GM04504 (cell line): ENCODE results near the gene VAMP1.
A peak's percentile ranks its signal among the peaks of the same experiment; 100 is the strongest.
"Not testable (repeated sequence)": the region's sequence is repeated elsewhere in the genome, so short reads cannot be mapped to it uniquely, and the experiment has no call there.

ENCODE experiments used
- DNase-seq: peaks from one replicate; pipeline ENCODE4 v3.0.0-alpha.2; 2012; ENCODE audit warnings: low read depth

VAMP1 gene

GRCh38 chr12:6451348-6452244, 18.9 kb downstream of the VAMP1 start, which contains the start of gene TAPBPL:
TAPBPL (plus strand) TSS chr12:6452042; CDS start chr12:6452249, 207 bp downstream.
- DNase-seq: peak; percentile 69

- no peak for DNase-seq
Measured at GRCh38 chr12:6450869-6451347, 19.6 kb downstream of the VAMP1 start.

GRCh38 chr12:6450091-6450868, 20.2 kb downstream of the VAMP1 start:
- no peak for DNase-seq

GRCh38 chr12:6444704-6445688, 25.5 kb downstream of the VAMP1 start, which contains the start of gene CD27:
CD27 (plus strand) TSS chr12:6444955; CDS start chr12:6445096, 141 bp downstream.
- DNase-seq: no peak

- no peak for DNase-seq
Measured at GRCh38 chr12:6444031-6444430, 26.4 kb downstream of the VAMP1 start.

GRCh38 chr12:6443361-6443983, 27.0 kb downstream of the VAMP1 start:
- no peak for DNase-seq

- no peak for DNase-seq
Measured at GRCh38 chr12:6442836-6443235, 27.6 kb downstream of the VAMP1 start.

- DNase-seq: no peak
Measured at GRCh38 chr12:6440391-6440790, 30.1 kb downstream of the VAMP1 start.

DNA sequence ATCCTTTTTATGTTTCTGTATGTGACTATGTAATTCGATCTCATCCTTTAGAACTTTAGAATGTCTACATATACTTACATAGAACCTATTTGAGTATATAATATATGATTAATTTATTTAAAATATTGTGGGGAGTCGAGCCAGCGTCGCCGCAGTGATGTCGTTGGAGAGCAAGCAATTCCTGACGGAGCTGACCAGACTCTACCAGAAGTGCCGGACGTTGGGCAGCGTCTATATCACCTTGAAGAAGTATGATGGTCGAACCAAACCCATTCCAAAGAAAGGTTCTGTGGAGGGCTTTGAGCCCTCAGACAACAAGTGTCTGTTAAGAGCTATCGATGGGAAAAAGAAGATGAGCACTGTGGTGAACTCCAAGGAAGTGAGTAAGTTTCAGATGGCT, 32.1 kb downstream of the VAMP1 start:
- no peak for DNase-seq

DNA sequence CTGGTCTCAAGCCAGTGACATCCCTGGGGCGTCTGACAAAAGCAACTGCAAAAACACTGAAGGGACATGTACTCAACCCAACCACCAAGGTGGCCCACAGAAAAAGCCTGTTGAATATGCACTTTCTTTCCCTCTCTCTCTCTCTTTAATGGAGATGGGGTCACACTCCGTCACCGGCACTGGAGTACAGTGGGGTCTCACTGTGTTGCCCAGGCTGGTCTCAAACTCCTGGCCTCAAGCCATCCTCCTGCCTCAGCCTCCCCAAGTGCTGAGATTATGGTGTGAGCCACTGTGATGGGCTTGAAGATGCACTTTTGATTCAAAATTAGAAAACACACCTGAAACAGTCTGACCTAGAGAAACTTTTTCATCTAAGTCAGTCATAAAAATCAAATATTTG, 32.9 kb downstream of the VAMP1 start:
- DNase-seq: no peak

- DNase-seq: peak; percentile 28
Measured at GRCh38 chr12:6435961-6436715, 34.3 kb downstream of the VAMP1 start.

DNA sequence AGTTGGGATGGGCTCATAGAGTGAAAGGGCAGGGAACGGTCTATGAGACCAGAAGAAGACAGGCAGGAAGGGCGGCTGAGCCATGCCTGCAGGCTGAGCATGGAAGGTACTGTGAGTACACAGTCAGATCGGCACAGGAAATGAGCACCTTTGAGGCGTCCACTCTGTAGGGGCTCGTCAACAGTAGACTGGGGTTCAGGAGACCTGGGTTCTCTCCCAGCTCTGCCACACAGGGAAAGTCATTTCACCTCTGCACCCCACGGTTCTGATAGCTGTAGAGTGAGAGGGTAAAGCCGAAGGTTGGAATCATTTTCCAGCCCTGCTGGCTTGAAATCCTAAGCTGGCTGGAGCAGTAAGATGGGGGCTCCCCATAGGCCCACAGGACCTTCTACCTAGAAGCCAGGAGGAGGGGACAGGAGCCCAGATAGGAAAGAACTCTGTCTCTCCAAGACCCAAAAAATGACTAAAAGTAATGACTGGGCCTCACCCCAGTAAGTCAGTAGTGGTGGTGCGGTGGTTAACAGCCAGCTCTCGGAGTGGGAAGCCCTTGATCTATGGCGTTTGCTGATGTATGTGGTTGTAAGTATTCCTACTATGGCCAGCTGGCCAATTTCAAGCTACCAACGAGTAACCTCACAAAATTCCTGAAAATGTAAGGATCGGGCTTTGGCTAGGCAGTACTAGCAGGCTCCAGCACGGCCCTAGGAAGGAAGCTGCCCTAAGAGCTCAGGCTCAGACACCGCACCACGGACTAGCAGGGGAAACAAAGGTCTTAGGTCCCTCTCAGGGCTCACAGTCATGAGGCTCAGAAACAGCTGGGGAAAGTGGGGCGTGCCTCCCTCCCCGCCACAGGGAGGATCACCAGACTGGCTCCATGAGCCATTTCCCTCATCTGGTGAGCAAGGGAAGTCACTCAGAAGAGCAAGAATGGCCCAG, 36.0 kb downstream of the VAMP1 start:
- no peak for DNase-seq

DNA sequence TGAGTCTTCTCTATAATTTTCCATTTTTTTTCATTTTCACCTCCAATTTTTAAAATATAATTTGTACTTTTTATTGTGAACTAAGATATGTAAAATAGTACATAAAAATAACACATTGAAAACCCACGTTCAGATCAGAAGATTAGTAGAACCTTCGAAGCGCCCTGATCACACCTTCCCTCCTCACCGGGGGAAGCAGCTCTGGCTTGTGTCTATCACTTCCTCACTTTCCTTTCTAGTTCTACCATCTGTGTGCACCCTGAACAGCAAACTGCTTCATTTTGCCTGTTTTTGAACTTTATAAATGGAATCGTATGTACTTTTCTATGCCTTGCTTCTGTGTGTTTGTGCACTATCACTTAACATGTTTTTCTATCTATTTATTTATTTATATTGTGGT, 37.5 kb downstream of the VAMP1 start:
- no peak for DNase-seq

DNA sequence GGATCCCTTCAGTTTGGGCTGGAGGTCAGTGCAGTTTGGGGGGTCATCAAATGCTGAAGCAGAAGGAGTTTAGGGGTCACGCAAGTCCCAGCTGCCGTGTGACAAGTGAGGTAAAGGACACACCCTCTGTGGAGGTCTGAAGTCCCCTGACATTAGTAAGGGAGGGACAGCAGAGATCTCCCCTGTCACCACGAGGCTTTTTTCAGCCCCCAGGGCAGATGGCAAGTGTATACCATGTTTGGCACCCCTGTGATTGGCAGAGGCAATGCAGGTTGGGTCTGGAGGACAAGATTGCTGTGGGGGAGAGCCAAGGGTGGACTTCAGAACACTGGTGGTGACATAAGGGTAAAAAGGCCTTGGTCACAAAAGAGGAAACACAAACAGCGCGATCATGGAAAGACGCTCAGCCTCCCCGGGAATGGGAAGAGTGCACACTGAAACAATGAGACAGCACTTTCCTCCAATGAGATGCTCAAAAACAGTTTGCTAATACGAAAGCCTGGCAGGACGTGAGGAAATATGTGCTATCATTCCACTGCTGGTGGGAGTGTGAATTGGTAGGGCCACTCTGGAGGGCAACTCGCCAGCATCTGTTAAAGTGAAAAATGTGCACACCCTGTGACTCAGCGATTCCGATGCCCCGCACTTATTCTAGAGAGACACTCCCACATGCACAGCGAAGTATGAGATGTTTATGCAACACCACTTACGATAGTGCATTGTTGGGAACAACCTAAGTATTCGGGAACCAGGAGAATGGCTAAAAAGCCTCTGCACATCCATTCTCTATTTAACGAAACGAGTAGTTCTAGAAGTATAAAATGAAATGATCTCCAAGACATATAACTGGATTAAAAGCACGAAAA, 40.1 kb downstream of the VAMP1 start:
- DNase-seq: peak; percentile 99

GRCh38 chr12:6428326-6428725, 42.2 kb downstream of the VAMP1 start:
- DNase-seq: no peak

- not testable (repeated sequence) for DNase-seq
Measured at GRCh38 chr12:6427796-6428195, 42.7 kb downstream of the VAMP1 start.

DNA sequence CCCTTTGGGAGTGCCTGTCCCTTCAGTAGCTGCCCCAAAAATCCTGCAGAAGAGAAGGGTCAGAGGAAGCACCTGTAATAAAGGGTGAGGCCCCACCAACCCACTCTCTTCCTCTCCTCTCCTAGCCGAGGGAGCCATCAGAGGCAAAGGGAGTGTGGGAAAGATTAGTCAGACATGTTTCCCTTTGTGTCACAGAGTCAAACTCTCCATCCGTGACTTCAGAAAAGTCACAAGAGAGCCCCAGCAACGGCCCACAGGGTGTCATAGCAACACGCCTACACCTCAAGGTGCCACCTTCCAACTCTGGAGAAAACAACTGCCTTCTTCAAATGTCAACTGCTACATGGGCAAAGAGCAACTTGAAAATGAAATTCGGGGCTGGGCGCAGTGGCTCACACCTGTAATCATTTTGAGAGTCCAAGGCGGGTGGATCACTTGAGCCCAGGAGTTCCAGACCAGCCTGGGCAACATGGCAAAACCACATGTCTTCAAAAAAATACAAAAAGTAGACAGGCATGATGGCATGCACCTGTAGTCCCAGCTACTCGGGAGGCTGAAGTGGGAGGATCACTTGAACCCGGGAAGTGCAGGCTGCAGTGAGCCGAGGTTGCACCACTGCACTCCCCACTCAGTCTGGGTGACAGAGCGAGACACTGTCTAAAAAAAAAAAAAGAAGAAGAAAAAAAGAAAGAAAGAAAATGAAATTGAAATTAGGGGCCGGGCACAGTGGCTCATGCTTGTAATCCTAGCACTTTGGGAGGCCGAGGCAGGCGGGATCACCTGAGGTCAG, 43.4 kb downstream of the VAMP1 start:
- no peak for DNase-seq
